ENCODE results near the gene C2orf42. TPM values are rescaled to one million over a fixed set of nuclear protein-coding genes. Genes with fewer than 3 reads are reported as not detected.

C2orf42 gene
- total and polyA plus RNA-seq, 10 of the 15 experiments (the other 5 are each of a cell fraction or from before 2014, with no cell fraction given), result 5.5 to 19.8 (median 11.5) TPM

DNA sequence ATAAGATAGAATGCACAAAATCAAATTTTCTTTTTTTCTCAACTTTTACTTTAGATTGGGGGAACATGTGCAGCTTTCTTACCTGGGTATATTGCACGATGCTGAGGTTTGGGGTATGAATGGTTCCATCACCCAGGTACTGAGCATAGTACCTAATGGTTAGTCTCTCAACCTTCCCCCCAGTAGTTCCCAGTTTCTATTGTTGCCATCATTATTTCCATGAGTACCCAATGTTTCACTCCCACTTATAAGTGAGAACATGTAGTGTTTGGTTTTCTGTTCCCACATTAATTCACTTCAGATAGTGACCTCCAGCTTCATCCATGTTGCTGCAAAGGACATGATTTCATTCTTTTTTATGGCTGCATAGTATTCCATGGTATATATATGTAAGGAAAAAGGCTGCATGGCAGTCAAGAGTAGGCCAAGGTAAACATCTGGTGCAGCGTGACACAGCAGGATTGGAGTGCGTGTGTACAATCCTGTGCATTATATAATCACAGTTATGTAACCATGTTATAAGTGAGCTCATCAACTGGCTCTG lies 10.5 kb upstream of the C2orf42 start (continued):
- TF ChIP-seq, protein P1, sequence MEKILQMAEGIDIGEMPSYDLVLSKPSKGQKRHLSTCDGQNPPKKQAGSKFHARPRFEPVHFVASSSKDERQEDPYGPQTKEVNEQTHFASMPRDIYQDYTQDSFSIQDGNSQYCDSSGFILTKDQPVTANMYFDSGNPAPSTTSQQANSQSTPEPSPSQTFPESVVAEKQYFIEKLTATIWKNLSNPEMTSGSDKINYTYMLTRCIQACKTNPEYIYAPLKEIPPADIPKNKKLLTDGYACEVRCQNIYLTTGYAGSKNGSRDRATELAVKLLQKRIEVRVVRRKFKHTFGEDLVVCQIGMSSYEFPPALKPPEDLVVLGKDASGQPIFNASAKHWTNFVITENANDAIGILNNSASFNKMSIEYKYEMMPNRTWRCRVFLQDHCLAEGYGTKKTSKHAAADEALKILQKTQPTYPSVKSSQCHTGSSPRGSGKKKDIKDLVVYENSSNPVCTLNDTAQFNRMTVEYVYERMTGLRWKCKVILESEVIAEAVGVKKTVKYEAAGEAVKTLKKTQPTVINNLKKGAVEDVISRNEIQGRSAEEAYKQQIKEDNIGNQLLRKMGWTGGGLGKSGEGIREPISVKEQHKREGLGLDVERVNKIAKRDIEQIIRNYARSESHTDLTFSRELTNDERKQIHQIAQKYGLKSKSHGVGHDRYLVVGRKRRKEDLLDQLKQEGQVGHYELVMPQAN (conservative IDR thresholded peaks at IDR 0.05), result no peak
- TF ChIP-seq CEBPB (IDR thresholded peaks at IDR 0.05; ENCODE audit: borderline replicate concordance in 1 of 2, low read depth in 2 of 2, low read length in 2 of 2) (no peak), SIN3A (IDR thresholded peaks at IDR 0.05; ENCODE audit: low read depth, low read length) (no peak)

DNA sequence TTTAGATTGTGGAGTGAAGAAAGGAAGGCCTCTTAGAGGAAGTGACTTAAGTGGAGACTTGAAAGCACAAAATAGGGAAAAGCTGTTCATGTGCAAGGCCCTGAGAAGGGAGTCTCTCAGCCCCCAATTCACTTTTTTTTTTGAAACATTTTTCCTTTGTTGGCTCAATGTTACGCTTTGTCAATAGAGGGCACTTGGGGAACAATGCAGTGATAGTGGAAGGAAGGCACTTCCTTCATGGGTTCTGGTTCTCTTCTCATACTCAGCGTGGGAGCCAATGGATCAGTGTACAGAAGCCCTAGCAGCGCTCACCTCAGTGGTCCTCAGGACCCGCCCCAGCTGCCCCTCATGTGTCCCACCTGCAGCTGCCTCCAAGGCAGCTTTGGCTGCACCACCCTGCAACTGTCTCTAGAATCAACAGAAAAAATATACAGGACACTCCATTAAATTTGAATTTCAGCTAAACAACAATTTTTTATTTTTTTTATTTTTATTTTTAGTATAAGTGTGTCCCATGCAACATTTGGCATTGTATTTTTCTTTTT lies 8.6 kb upstream of the C2orf42 start:
- Histone ChIP-seq H3K9ac (ENCODE audit: control insufficient read depth, insufficient read depth, low read length) (no peak overlapping the region), H3K27me3 (replicated peaks in 1 of 2; ENCODE audit: control insufficient read depth in 2 of 2, insufficient read depth in 2 of 2, low read length in 1 of 2) (no peaks in the 10 kb centered on the region), H3K36me3 (ENCODE audit: control insufficient read depth in 2 of 2, insufficient read depth in 2 of 2, low read length in 1 of 2) (no peaks in the 10 kb centered on the region), H3K9me3 (replicated peaks; ENCODE audit: control insufficient read depth, insufficient read depth, low read length) (no peaks in the 10 kb centered on the region; the same call in 2 of the 3 replicates), H2AFZ (ENCODE audit: control insufficient read depth, low read depth, low read length) (no peak overlapping the region), H3K4me2 (ENCODE audit: control insufficient read depth, insufficient read depth) (no peak overlapping the region), H3K79me2 (ENCODE audit: control insufficient read depth, insufficient read depth, low read length) (no peaks in the 10 kb centered on the region), H3K4me3 (no peak overlapping the region), H3K27ac (ENCODE audit: control insufficient read depth, insufficient read depth) (no peak overlapping the region), H4K20me1 (ENCODE audit: control insufficient read depth, insufficient read depth) (no peaks in the 10 kb centered on the region), H3K4me1 (ENCODE audit: control insufficient read depth, insufficient read depth, low read length) (no peaks in the 10 kb centered on the region)
- in situ Hi-C loops (cut with MboI), result no loop called here
- ChIA-PET RAD21 (ENCODE audit: unreplicated experiment) (no interaction called here), CTCF (interaction anchor here (0.6 to 1.5 kb wide), 2 partner anchors 14 to 42 kb away, joined by 3 read pairs; no protein-coding TSS in a partner anchor), SMC1A (ENCODE audit: uncharacterized antibody, unreplicated experiment) (no interaction called here), POLR2A (no interaction called here)
- 54% methylated on average over 4 of the region's 4 CpGs for WGBS (ENCODE audit: insufficient coverage, insufficient replicate concordance, low lambda C conversion rate, missing lambda C conversion rate)
- no TSS peak for BruUV-seq (replicated peaks)
- DNase-seq (ENCODE audit: low read depth, low spot score) (no peak), FAIRE-seq (no peak), ATAC-seq (no peak)
- TF ChIP-seq, protein P2, sequence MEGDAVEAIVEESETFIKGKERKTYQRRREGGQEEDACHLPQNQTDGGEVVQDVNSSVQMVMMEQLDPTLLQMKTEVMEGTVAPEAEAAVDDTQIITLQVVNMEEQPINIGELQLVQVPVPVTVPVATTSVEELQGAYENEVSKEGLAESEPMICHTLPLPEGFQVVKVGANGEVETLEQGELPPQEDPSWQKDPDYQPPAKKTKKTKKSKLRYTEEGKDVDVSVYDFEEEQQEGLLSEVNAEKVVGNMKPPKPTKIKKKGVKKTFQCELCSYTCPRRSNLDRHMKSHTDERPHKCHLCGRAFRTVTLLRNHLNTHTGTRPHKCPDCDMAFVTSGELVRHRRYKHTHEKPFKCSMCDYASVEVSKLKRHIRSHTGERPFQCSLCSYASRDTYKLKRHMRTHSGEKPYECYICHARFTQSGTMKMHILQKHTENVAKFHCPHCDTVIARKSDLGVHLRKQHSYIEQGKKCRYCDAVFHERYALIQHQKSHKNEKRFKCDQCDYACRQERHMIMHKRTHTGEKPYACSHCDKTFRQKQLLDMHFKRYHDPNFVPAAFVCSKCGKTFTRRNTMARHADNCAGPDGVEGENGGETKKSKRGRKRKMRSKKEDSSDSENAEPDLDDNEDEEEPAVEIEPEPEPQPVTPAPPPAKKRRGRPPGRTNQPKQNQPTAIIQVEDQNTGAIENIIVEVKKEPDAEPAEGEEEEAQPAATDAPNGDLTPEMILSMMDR (IDR thresholded peaks at IDR 0.05 in 2 of 3, conservative IDR thresholded peaks at IDR 0.05 in 1 of 3; ENCODE audit: control insufficient read depth in 2 of 3, extremely low read depth in 1 of 3, insufficient read depth in 1 of 3, low read depth in 3 of 3, low read length in 3 of 3), result 0 out of 6 replicates have a peak, but pooled peaks of 1 of the 3 experiments have one; percentile 2
- TF ChIP-seq MTA3 (IDR thresholded peaks at IDR 0.05; ENCODE audit: borderline replicate concordance, low read length), result no peak
- no peak for TF ChIP-seq HDGF (IDR thresholded peaks at IDR 0.05)
- intact Hi-C loops (cut with micrococcal nuclease; ENCODE audit: unreplicated experiment), result no loop called here
